Right renal pelvis (tissue), 4 donors: ENCODE data around the gene NT5DC2. TPM values are rescaled to one million over a fixed set of nuclear protein-coding genes. Genes with fewer than 3 reads are reported as not detected.

Experiments used
- DNase-seq, 4 donors: peaks; one replicate each; pipeline ENCODE4 v3.0.0-alpha.2; 2013; ENCODE audit warnings: low read depth in 4 of 4, low spot score in 3 of 4, missing footprints in 1 of 4
- polyA plus RNA-seq, 4 donors: library from polyadenylated mRNA; unstranded; fragments of 120-200 nt; gene quantifications; one replicate each; pipeline ENCODE4 v1.2.1, GENCODE V29; 2013; ENCODE audit not compliant: insufficient read length in 4 of 4

Gene NT5DC2
- polyA plus RNA-seq, result 100 to 1,000 TPM; 130 to 160 (median 147) TPM

- peak in 1 of 4 donors; percentile 62 for DNase-seq
Measured at GRCh38 chr3:52533623-52534280, at the start of gene NT5DC2. TSS of gene NT5DC2 (minus strand) at chr3:52533857. CDS start at chr3:52533737, 120 bp downstream.

- no peak for DNase-seq
Measured at GRCh38 chr3:52574056-52574965, 40.7 kb upstream of the NT5DC2 start.

- DNase-seq, result no peak
Measured at GRCh38 chr3:52572221-52572620, 38.6 kb upstream of the NT5DC2 start.

GRCh38 chr3:52570076-52570475 is 36.4 kb upstream of the NT5DC2 start:
- DNase-seq, result no peak

- no peak for DNase-seq
Measured at GRCh38 chr3:52568069-52568468, 34.4 kb upstream of the NT5DC2 start.

- DNase-seq, result no peak
Measured at GRCh38 chr3:52563984-52564383, 30.3 kb upstream of the NT5DC2 start.

GRCh38 chr3:52561028-52561747 is 27.5 kb upstream of the NT5DC2 start:
- DNase-seq, result no peak

GRCh38 chr3:52558436-52558835 is 24.8 kb upstream of the NT5DC2 start:
- DNase-seq, result no peak

- no peak for DNase-seq
Measured at GRCh38 chr3:52557011-52557960, 23.6 kb upstream of the NT5DC2 start.

GRCh38 chr3:52555056-52555455 is 21.4 kb upstream of the NT5DC2 start:
- no peak for DNase-seq

- no peak for DNase-seq
Measured at GRCh38 chr3:52554026-52554755, 20.5 kb upstream of the NT5DC2 start.

GRCh38 chr3:52552089-52552488 is 18.4 kb upstream of the NT5DC2 start:
- DNase-seq, result no peak

- no peak for DNase-seq
Measured at GRCh38 chr3:52551118-52551517, 17.5 kb upstream of the NT5DC2 start.

GRCh38 chr3:52547143-52547542 is 13.5 kb upstream of the NT5DC2 start:
- DNase-seq, result no peak

GRCh38 chr3:52546111-52546901 is 12.6 kb upstream of the NT5DC2 start:
- no peak for DNase-seq

GRCh38 chr3:52544937-52545336 is 11.3 kb upstream of the NT5DC2 start:
- no peak for DNase-seq

- no peak for DNase-seq
Measured at GRCh38 chr3:52541050-52541449, 7.4 kb upstream of the NT5DC2 start.

- no peak for DNase-seq
Measured at GRCh38 chr3:52539010-52539653, 5.5 kb upstream of the NT5DC2 start.
